BLaER1 treated with 17β-estradiol and CSF1 and Interleukin-3, amounts not matched to agents 10 nM and 100 nM (cell line): ENCODE measurements around the gene FOSL2.

Experiments
- H3K27ac ChIP-seq, 11 experiments: shearing (Covaris generic); formaldehyde crosslinking; 2 replicates each; pipeline ENCODE4 v1.8.1; 2022
- H3K27me3 ChIP-seq, 11 experiments: shearing (Covaris generic); formaldehyde crosslinking; 2 replicates each; pipeline ENCODE4 v1.8.1; 2022
- H3K36me3 ChIP-seq, 11 experiments: shearing (Covaris generic); formaldehyde crosslinking; 2 replicates each; pipeline ENCODE4 v1.8.1; 2022
- H3K4me1 ChIP-seq, 10 experiments: shearing (Covaris generic); formaldehyde crosslinking; 2 replicates each; pipeline ENCODE4 v1.8.1; 2022
- H3K4me2 ChIP-seq, 11 experiments: shearing (Covaris generic); formaldehyde crosslinking; 2 replicates each; pipeline ENCODE4 v1.8.1; 2022
- H3K4me3 ChIP-seq, 10 experiments: shearing (Covaris generic); formaldehyde crosslinking; 2 replicates each; pipeline ENCODE4 v1.8.1; 2022
- H3K9ac ChIP-seq, 11 experiments: shearing (Covaris generic); formaldehyde crosslinking; 2 replicates each; pipeline ENCODE4 v1.8.1; 2022
- H3K9me3 ChIP-seq, 11 experiments: shearing (Covaris generic); formaldehyde crosslinking; replicated peaks in 1 of 11; 2 replicates each; pipeline ENCODE4 v1.8.1; 2022
- H4K20me1 ChIP-seq, 11 experiments: shearing (Covaris generic); formaldehyde crosslinking; 2 replicates each; pipeline ENCODE4 v1.8.1; 2022
- Cebpa-rat ChIP-seq, 11 experiments: shearing (Covaris generic); IDR thresholded peaks; 2 replicates each; pipeline ENCODE4 v1.8.1; 2022

FOSL2 gene

DNA sequence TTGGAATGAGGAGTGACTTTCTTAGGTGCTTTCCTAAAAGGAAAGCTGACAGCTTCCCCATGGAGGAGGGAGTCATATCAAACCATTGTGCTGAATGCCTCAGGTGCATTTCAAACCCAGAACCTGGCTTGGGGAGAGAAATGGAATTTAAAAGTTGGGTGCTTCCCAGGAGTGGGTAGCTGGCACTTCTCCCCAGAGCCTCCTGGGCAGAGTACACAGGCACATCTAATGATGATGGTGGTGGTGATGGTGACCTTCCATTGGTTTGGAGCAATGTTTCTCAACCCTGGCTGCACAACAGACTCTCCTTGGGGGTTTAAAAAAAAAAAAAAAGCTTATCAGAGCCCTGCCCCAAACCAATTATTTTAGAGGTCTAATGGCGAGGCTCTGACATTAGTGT lies 8.3 kb downstream of the FOSL2 start:
- H3K4me2 ChIP-seq, result peak overlapping the region in 7 of 11 experiments; percentile 3 to 95 (median 91); a peak in 12 of 22 replicates
- H3K4me1 ChIP-seq, result peaks cover 39 to 93% (median 90%) of the 10 kb centered on the region in 10 experiments

GRCh38 chr2:28401411-28401810 lies 8.8 kb downstream of the FOSL2 start:
- Histone ChIP-seq H3K4me1 (peaks cover 34 to 97% (median 93%) of the 10 kb centered on the region in 10 experiments), H4K20me1 (peaks cover 83 to 100% (median 100%) of the 10 kb centered on the region in 11 experiments), H3K27me3 (no peaks in the 10 kb centered on the region), H3K4me2 (peak overlapping the region in 7 of 11 experiments; percentile 3 to 95 (median 91); a peak in 10 of 22 replicates), H3K4me3 (peak overlapping the region in 1 of 10 experiments; percentile 34; a peak in 2 of 20 replicates), H3K27ac (no peak overlapping the region), H3K9ac (peak overlapping the region in 4 of 11 experiments; percentile 33 to 100 (median 97); a peak in 5 of 22 replicates), H3K9me3 (no peaks in the 10 kb centered on the region), H3K36me3 (peaks cover 60 to 100% (median 100%) of the 10 kb centered on the region in 11 experiments)
- no peak for TF ChIP-seq Cebpa-rat (IDR thresholded peaks at IDR 0.05)

More for the DNA sequence above, 8.3 kb downstream of the FOSL2 start:
- H3K9ac ChIP-seq, result peak overlapping the region in 4 of 11 experiments; percentile 95 to 100 (median 100); a peak in 5 of 22 replicates
- H3K27ac ChIP-seq, result no peak overlapping the region
- no peak for TF ChIP-seq Cebpa-rat (IDR thresholded peaks at IDR 0.05)
- H3K36me3 ChIP-seq, result peaks cover 55 to 100% (median 100%) of the 10 kb centered on the region in 11 experiments
- peaks cover 88 to 100% (median 100%) of the 10 kb centered on the region in 11 experiments for H4K20me1 ChIP-seq
- peaks cover 0 to under 1% (median 0%) of the 10 kb centered on the region in 11 experiments; a peak in 1 of 22 replicates for H3K9me3 ChIP-seq
- peaks cover 0 to 2% (median 0%) of the 10 kb centered on the region in 11 experiments; a peak in 3 of 22 replicates for H3K27me3 ChIP-seq
- peak overlapping the region in 1 of 10 experiments; percentile 34; a peak in 2 of 20 replicates for H3K4me3 ChIP-seq

- peaks cover 28 to 100% (median 99%) of the 10 kb centered on the region in 10 experiments for H3K4me1 ChIP-seq
- 0 out of 22 replicates have a peak overlapping the region, but pooled peaks of 4 of the 11 experiments have one; percentile 3 to 20 (median 8) for H3K27ac ChIP-seq
- H3K4me3 ChIP-seq, result peak overlapping the region in 2 of 10 experiments; percentile 2 to 26; a peak in 1 of 20 replicates
- H3K36me3 ChIP-seq, result peaks cover 66 to 100% (median 100%) of the 10 kb centered on the region in 11 experiments
- no peaks in the 10 kb centered on the region for H3K27me3 ChIP-seq
- no peak for TF ChIP-seq Cebpa-rat (IDR thresholded peaks at IDR 0.05)
- H4K20me1 ChIP-seq, result peaks cover 77 to 100% (median 100%) of the 10 kb centered on the region in 11 experiments
- H3K9ac ChIP-seq, result peak overlapping the region in 4 of 11 experiments; percentile 11 to 100 (median 41); a peak in 4 of 22 replicates
- no peaks in the 10 kb centered on the region for H3K9me3 ChIP-seq
- H3K4me2 ChIP-seq, result peak overlapping the region in 10 of 11 experiments; percentile 3 to 95 (median 64); a peak in 16 of 22 replicates
Observed at GRCh38 chr2:28401948-28402550, 9.4 kb downstream of the FOSL2 start.

- H3K9ac ChIP-seq, result peak overlapping the region in 5 of 11 experiments; percentile 11 to 60 (median 22); a peak in 5 of 22 replicates
- H3K4me3 ChIP-seq, result no peak overlapping the region
- H3K36me3 ChIP-seq, result peaks cover 70 to 100% (median 100%) of the 10 kb centered on the region in 11 experiments
- H4K20me1 ChIP-seq, result peaks cover 62 to 100% (median 100%) of the 10 kb centered on the region in 11 experiments
- H3K4me2 ChIP-seq, result peak overlapping the region in 10 of 11 experiments; percentile 4 to 95 (median 64); a peak in 15 of 22 replicates
- H3K9me3 ChIP-seq, result no peaks in the 10 kb centered on the region
- H3K27me3 ChIP-seq, result no peaks in the 10 kb centered on the region
- TF ChIP-seq Cebpa-rat (IDR thresholded peaks at IDR 0.05), result no peak
- peak overlapping the region in 1 of 11 experiments; percentile 8; a peak in 2 of 22 replicates for H3K27ac ChIP-seq
- H3K4me1 ChIP-seq, result peaks cover 18 to 100% (median 100%) of the 10 kb centered on the region in 10 experiments
Observed at GRCh38 chr2:28403370-28403956, 10.8 kb downstream of the FOSL2 start.

GRCh38 chr2:28404086-28404485 lies 11.4 kb downstream of the FOSL2 start:
- peaks cover 56 to 100% (median 100%) of the 10 kb centered on the region in 11 experiments for H4K20me1 ChIP-seq
- peaks cover 24 to 100% (median 100%) of the 10 kb centered on the region in 10 experiments for H3K4me1 ChIP-seq
- peak overlapping the region in 6 of 11 experiments; percentile 64 to 95 (median 92); a peak in 10 of 22 replicates for H3K4me2 ChIP-seq
- no peaks in the 10 kb centered on the region for H3K27me3 ChIP-seq
- peak overlapping the region in 4 of 11 experiments; percentile 7 to 60 (median 20); a peak in 6 of 22 replicates for H3K9ac ChIP-seq
- peak overlapping the region in 1 of 10 experiments; percentile 5; a peak in 1 of 20 replicates for H3K4me3 ChIP-seq
- TF ChIP-seq Cebpa-rat (IDR thresholded peaks at IDR 0.05), result no peak
- H3K9me3 ChIP-seq, result no peaks in the 10 kb centered on the region
- H3K36me3 ChIP-seq, result peaks cover 74 to 100% (median 100%) of the 10 kb centered on the region in 11 experiments
- H3K27ac ChIP-seq, result peak overlapping the region in 3 of 11 experiments; percentile 8 to 23 (median 22); a peak in 3 of 22 replicates

DNA sequence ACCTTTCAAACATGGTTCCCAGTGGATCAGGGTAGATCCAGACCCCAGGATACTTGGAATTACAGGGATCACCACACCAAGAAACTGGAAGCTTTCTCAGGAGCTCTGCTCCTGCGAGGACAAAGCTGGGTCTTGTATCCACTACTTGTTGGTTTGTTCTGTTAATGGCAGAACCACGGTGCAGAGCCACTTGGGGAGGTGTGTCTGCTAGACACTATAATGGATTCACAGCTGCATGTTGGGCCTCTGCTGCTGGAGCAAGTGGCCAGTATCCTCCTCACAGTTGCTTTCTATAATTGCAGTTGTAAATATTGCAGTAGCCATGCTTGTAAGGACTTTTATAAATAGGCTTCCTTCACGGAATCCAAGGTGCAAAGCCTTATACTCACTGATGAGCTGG lies 12.9 kb downstream of the FOSL2 start:
- H3K4me2 ChIP-seq, result peak overlapping the region in 6 of 11 experiments; percentile 64 to 95 (median 92); a peak in 12 of 22 replicates
- TF ChIP-seq Cebpa-rat (IDR thresholded peaks at IDR 0.05), result no peak
- H3K4me3 ChIP-seq, result no peak overlapping the region; a peak in 1 of 20 replicates
- H3K27ac ChIP-seq, result peak overlapping the region in 1 of 11 experiments; percentile 7; a peak in 1 of 22 replicates
- H3K9me3 ChIP-seq, result no peaks in the 10 kb centered on the region
- peak overlapping the region in 4 of 11 experiments; percentile 7 to 60 (median 27); a peak in 2 of 22 replicates for H3K9ac ChIP-seq
- H3K4me1 ChIP-seq, result peaks cover 38 to 100% (median 98%) of the 10 kb centered on the region in 10 experiments
- peaks cover 42 to 100% (median 100%) of the 10 kb centered on the region in 11 experiments for H4K20me1 ChIP-seq
- no peaks in the 10 kb centered on the region for H3K27me3 ChIP-seq
- H3K36me3 ChIP-seq, result peaks cover 81 to 100% (median 100%) of the 10 kb centered on the region in 11 experiments

DNA sequence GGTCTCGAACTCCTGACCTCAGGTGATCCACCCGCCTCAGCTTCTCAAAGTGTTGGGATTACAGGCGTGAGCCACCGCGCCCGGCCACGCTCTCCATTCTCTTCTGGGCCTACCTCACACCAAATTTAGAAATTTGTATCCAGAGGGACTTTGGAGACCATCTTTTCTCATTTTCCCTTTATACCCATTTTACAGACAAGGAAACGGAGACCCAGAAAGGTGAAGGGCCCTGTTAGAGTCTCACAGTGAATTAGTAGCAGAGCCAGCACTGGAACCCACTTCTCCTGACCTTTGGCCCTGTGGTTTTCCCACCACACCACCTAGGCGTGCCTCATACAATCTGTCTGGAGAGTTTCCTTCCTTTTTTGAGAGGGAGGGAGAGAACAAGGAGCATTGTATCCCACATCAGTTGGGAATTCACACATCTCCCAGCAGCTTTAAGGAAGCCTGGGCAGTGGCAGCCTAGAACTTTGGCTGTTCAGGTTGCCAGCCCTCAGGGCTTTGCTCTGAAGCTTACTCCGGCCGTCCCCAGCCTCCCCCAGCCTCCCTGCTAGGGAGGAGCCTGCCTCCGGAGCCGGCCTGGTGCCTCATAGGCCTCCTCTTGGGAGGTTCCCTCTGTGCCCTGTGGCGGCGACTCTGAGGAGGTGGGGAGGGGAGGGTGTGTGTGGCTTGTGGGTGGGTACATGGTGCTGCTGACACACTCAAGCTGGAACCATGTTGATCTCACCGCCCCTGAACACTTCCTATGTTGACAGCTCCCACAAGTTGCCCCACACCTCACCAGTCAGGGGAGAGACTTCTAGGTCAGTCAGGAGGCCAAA lies 13.8 kb downstream of the FOSL2 start:
- peak overlapping the region in 1 of 10 experiments; percentile 18; a peak in 1 of 20 replicates for H3K4me3 ChIP-seq

More for the DNA sequence above, 13.8 kb downstream of the FOSL2 start:
- Histone ChIP-seq H3K36me3 (peaks cover 81 to 100% (median 100%) of the 10 kb centered on the region in 11 experiments), H3K9me3 (no peaks in the 10 kb centered on the region), H4K20me1 (peaks cover 32 to 100% (median 100%) of the 10 kb centered on the region in 11 experiments), H3K27ac (peak overlapping the region in 7 of 11 experiments; percentile 21 to 76 (median 58); a peak in 11 of 22 replicates), H3K9ac (peak overlapping the region in 7 of 11 experiments; percentile 3 to 67 (median 41); a peak in 8 of 22 replicates), H3K4me1 (peaks cover 47 to 100% (median 97%) of the 10 kb centered on the region in 10 experiments), H3K4me2 (peak overlapping the region in 10 of 11 experiments; percentile 8 to 95 (median 80); a peak in 17 of 22 replicates), H3K27me3 (no peaks in the 10 kb centered on the region)
- no peak for TF ChIP-seq Cebpa-rat (IDR thresholded peaks at IDR 0.05)
